CD4-positive, alpha-beta T cell treated with Interferon alpha-2 for 1 hour (primary cell): ENCODE results near the gene STIM1.

Source experiments
- DNase-seq, 2 donors: peaks; one replicate each; pipeline ENCODE4 v3.0.0-alpha.2; 2020 to 2022

STIM1 gene

GRCh38 chr11:3856856-3857553, 1.5 kb downstream of the STIM1 start:
- no peak for DNase-seq

- DNase-seq = no peak
Measured at GRCh38 chr11:3857628-3858027, 2.2 kb downstream of the STIM1 start.

- peak in 1 of 2 donors; percentile 50 for DNase-seq
Measured at GRCh38 chr11:3859373-3859881, 4.0 kb downstream of the STIM1 start.

GRCh38 chr11:3860375-3860774, 4.9 kb downstream of the STIM1 start:
- no peak for DNase-seq

- DNase-seq = peak; percentile 27 to 64
Measured at GRCh38 chr11:3860898-3861393, 5.5 kb downstream of the STIM1 start.

- no peak for DNase-seq
Measured at GRCh38 chr11:3861683-3862082, 6.2 kb downstream of the STIM1 start.

- DNase-seq = no peak
Measured at GRCh38 chr11:3865388-3866193, 10.1 kb downstream of the STIM1 start.

- peak; percentile 29 to 35 for DNase-seq
Measured at GRCh38 chr11:3866206-3866605, 10.7 kb downstream of the STIM1 start.

GRCh38 chr11:3866836-3867208, 11.4 kb downstream of the STIM1 start:
- no peak for DNase-seq

- no peak for DNase-seq
Measured at GRCh38 chr11:3867209-3868091, 12.0 kb downstream of the STIM1 start.

GRCh38 chr11:3873712-3874349, 18.4 kb downstream of the STIM1 start:
- no peak for DNase-seq

GRCh38 chr11:3876613-3877012, 21.1 kb downstream of the STIM1 start:
- no peak for DNase-seq

- DNase-seq = no peak
Measured at GRCh38 chr11:3877364-3878257, 22.1 kb downstream of the STIM1 start.

- DNase-seq = no peak
Measured at GRCh38 chr11:3878258-3878584, 22.8 kb downstream of the STIM1 start.

GRCh38 chr11:3879216-3879966, 23.9 kb downstream of the STIM1 start:
- DNase-seq = peak in 1 of 2 donors; percentile 53

GRCh38 chr11:3879967-3880542, 24.6 kb downstream of the STIM1 start:
- no peak for DNase-seq

- no peak for DNase-seq
Measured at GRCh38 chr11:3880724-3881123, 25.3 kb downstream of the STIM1 start.

GRCh38 chr11:3882655-3883054, 27.2 kb downstream of the STIM1 start:
- DNase-seq = peak in 1 of 2 donors; percentile 36

GRCh38 chr11:3885855-3886254, 30.4 kb downstream of the STIM1 start:
- DNase-seq = no peak

- DNase-seq = no peak
Measured at GRCh38 chr11:3886985-3887384, 31.5 kb downstream of the STIM1 start.
